NCI-H774 (cell line): ENCODE data around the gene SLC25A51.
"Not testable (repeated sequence)": the region's sequence is repeated elsewhere in the genome, so short reads cannot be mapped to it uniquely, and the experiment has no call there.

Source experiments
- DNase-seq: peaks from one replicate; lab custom pipeline; 2025; lab: John Stamatoyannopoulos, UW

The SLC25A51 gene

DNA sequence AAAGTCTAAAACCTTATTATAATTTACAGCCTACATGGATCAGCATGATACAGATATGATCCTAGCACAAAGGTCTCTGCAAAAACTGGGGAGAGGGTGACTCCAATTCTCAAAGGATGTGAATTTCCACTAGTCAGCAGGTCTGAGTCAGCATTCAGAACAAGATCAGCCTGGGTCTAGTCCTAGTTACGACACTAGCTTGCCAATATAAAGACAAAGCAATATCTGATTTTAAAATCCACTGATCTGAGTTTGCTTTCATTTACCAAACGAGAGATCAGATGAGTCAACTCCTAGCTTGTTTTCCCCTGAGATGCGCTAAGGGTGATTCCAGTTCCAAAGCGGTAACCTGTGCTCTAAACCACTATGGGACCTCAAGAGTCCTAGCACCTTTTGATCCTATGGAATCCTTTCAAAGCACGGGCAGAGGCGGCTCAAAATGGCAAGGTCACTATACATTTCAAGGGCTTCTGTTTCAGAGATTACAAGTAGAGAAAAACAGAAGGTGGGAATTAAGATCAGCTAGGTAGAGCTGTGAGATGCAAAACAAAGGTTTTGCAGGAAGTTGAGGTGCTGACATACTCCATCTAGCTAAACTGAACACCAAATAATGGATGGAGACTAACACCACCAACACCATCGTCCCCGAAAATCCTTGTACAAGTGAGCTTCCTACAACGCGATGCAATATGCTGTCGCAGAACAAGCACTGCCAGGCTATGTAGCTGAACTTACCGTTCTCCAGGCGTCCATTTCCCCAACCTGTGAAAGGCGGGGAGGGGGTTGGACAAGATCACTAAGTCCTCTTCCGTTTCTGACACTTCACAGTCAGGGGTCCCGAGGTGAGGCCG is 906 bp downstream of the SLC25A51 start:
- DNase-seq = no peak

- no peak for DNase-seq
Measured at GRCh38 chr9:37902131-37902530, 1.8 kb downstream of the SLC25A51 start.

- no peak for DNase-seq
Measured at GRCh38 chr9:37899041-37899440, 4.9 kb downstream of the SLC25A51 start.

DNA sequence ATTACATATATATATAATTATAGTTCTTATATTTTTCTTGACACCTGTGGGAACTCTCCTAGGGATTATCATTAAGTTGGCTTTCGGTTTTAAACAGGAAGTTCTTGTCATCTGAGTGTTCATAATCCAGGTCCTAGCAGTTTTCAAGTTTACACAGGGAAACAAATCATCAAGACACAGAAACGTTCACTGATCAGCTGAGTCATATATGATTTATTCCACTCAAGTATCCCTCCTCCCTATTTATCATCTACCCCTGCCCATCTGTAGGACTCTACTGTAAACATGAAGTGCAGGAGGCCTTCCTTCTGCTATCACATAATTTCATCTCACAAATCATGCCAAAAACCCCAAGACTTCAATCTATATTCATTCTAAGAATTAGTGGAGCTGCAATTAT is 6.3 kb downstream of the SLC25A51 start:
- no peak for DNase-seq

DNA sequence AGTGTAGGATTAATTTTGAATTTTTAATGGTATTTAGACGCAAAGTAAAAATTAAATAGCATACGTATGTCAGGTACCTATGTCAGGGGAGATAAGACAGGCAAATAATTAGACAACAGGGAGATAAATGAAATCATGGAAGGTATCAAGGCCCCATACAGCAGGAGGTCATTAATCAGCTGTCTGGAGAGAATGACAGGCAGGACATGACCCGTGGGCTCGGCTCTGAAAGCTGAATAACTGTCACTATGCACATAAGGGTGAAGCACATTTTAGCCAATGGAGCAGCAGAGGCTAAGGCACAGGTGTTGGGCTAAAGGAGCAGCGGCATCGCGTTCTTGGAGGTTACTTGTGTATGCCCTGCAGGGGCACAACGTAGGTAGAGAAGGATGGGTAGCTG is 11.9 kb downstream of the SLC25A51 start:
- no peak for DNase-seq

DNA sequence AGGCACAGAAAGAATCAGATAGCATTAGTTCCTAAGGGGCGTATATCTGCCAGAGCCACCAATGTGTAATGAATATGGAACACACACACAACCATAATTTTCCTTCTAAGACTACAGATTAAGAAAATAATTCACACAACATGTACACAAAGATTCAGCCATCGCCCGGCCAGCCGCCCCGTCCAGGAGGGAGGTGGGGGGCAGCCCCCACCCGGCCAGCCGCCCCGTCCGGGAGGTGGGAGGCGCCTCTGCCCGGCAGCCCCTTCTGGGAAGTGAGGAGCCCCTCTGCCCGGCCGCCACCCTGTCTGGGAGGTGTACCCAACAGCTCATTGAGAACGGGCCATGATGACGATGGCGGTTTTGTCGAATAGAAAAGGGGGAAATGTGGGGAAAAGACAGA is 12.9 kb downstream of the SLC25A51 start:
- DNase-seq = not testable (repeated sequence)

DNA sequence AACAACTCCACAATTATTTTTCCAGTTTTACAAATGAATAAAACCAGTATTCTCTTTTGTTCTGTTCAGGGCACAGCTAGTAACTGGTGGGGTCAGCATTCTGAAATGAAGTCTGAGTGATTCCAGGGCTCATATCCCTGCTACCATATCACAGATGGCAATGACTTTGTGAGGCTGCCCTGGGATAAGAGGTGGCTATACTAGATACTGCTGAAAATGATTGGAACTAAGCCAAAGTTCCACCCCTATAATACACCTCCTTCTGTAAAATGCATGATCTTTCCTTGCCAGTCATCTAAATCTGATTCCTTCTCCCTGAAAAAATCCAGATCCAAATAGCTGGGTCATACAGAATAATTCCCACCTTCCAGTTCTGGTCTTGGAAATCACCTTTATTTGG is 14.4 kb downstream of the SLC25A51 start:
- no peak for DNase-seq

- DNase-seq = not testable (repeated sequence)
Measured at GRCh38 chr9:37887977-37888583, 15.8 kb downstream of the SLC25A51 start.

GRCh38 chr9:37880916-37881479 is 22.9 kb downstream of the SLC25A51 start:
- no peak for DNase-seq

DNA sequence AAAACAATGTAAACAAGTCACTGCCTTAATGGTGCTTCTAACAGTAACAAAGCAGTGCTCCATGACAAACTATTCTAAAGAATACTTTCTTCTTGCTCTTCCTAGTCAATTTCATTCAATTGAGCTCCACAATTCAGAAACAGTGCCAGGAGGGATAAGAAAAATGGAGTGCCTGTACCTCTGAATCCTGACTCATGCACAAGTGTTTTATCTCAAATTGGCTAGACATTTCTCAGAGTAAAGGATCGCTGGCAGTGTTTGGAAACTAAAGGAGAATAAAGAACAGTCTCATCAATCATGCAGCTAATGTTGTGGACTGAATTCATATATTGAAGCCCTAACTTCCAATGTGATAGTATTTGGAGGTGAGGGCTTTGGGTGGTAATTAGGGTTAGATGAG is 27.6 kb downstream of the SLC25A51 start:
- DNase-seq = no peak

DNA sequence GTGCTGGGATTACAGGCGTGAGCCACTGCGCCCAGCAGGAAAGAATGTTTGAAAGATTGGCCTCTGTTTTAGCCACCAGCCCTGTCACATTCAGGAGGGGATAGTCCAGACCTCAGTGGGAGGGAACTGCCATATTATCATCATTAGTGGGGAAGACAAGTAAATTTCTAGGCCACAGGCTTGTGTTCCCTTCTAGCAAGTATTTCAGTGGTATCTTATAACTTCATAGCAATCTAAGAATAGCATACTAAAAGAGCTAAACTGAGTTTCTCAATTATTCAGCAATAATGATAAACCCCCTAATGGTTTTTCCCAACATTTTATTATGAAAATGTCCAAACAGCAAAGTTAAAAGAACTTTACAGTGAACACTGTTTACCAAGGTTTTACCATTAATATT is 30.0 kb downstream of the SLC25A51 start:
- DNase-seq = no peak

DNA sequence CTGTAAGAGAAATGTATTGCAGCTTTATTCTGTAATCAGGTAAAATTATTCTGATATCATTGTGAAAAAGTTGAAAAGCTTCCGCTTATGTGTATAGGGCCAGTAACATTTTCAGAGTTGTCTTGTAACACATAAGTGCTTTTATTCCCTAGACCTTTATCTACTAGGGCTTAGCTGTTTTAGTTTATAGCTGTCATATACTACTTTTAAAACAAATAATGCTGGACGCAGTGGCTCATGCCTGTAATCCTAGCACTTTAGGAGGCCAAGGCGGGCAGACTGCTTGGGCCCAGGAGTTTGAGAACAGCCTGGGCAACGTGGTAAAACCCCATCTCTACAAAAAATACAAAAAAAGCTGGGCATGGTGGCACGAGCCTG is 33.1 kb downstream of the SLC25A51 start:
- no peak for DNase-seq

DNA sequence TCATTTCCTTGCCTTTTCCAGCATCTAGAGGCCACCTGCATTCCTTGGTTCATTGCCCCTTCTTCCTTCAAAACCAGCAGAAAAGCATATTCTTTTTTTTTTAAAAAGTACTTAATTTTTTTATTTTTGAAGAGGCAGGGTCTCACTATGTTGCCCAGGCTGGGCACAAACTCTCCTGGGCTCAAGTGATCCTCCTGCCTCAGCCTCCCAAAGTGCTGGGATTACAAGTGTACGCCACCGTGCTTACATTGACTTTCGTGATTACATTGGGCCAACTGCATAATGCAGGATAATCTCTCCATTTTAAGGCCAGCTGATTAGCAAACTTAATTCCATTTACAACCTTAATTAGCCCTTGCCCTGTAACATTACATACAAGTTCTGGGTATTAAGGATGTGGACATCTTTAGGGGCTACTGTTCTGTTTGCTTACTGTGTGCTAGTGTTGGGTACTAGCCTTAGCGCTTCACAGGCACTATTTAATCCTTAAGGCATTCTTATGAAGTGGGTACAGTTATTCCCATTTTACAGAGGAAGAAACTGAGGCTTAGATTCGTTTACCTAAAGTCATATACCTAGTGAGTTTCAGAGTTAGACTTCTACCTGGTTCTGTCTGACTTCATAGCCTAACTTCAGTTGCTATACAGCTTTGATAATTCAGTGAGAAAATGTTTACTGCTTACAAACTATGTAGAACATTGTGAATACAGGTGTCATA is 33.7 kb downstream of the SLC25A51 start:
- no peak for DNase-seq

DNA sequence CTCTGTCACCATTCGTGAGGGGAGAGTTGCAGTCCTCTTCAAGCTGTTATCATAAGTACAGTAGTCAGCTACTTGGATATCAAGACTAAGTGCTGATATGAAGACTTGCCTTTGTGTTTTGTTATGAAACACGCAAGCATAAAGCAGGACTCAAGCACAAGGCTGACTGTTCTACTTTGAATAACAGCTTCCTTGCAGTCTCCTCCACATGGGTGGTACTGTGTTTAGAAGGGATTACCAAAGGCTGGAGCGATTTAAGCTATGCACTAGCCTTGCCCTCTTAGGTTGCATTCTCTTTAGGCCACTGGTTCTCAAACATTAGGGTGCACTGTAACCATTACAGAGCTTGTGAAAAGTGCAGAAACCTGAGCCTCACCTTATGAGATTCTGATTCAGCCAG is 41.4 kb downstream of the SLC25A51 start:
- DNase-seq = no peak

DNA sequence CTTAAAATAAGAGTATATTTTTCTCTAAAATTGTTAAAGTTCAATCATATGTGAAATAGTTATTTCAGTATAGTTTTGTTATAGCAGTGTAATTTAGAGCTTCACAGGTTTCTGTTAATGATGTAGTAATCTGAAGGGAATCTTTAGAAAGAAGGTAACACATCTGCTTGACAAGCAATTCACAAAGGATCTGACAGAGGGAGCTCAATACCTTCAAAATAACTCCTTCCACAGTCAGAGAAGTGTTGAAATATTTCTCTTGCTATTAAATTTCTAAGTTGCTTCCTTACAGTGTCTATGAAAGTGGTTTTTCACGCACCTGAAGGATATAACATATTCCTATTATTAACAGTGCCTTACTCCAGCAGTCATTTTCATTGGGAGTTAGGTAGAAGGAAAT is 44.9 kb downstream of the SLC25A51 start:
- DNase-seq = no peak

- DNase-seq = no peak
Measured at GRCh38 chr9:37856551-37856950, 47.4 kb downstream of the SLC25A51 start.

GRCh38 chr9:37852222-37852621 is 51.7 kb downstream of the SLC25A51 start:
- DNase-seq = no peak

DNA sequence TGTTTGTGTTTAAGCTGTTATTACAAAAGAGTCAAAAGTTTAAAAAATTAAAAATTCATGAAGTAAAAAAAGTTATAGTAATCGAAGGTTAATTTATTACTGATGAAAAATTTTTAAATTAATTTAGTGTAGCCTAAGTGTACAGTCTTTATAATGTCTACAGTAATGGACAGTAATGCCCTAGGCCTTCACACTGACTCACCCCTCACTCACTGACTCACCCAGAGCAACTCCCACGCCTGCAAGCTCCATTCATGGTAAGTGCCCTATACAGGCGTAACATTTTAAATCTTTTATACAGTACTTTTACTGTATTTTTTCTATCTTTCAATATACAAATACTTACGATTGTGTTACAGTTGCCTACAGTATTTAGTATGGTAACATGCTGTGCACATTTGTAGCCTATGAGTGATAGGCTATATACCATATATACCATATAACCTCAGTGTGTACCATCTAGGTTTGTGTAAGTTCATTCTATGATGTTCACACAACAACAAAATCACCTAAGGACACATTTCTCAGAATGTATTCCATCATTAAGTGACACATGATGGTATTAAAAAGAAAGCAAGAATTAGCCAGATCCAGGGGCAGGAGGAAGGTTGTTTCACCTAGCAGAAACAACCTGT is 63.2 kb downstream of the SLC25A51 start:
- no peak for DNase-seq

GRCh38 chr9:37839496-37840461 is 64.1 kb downstream of the SLC25A51 start:
- DNase-seq = no peak
